Measurements from ENCODE around the gene AK3.
"Not testable (repeated sequence)": the region's sequence is repeated elsewhere in the genome, so short reads cannot be mapped to it uniquely, and the experiment has no call there.

Gene AK3

GRCh38 chr9:4762108-4762885 is 21.3 kb upstream of the AK3 start:
- no peak overlapping the region for H3K27ac ChIP-seq
- TF ChIP-seq CTCF (IDR thresholded peaks at IDR 0.05): peak; percentile 85
- no peak for TF ChIP-seq ZFX (IDR thresholded peaks at IDR 0.05; ENCODE audit: borderline replicate concordance)

- TF ChIP-seq ZFX (IDR thresholded peaks at IDR 0.05; ENCODE audit: borderline replicate concordance) (no peak), CTCF (IDR thresholded peaks at IDR 0.05) (no peak)
- no peak overlapping the region for H3K27ac ChIP-seq
Measured at GRCh38 chr9:4760122-4760521, 19.1 kb upstream of the AK3 start.

GRCh38 chr9:4756420-4756819 is 15.4 kb upstream of the AK3 start:
- H3K27ac ChIP-seq: no peak overlapping the region
- TF ChIP-seq CTCF (IDR thresholded peaks at IDR 0.05) (no peak), ZFX (IDR thresholded peaks at IDR 0.05; ENCODE audit: borderline replicate concordance) (no peak)

GRCh38 chr9:4755026-4755609 is 14.1 kb upstream of the AK3 start:
- no peak overlapping the region for H3K27ac ChIP-seq
- TF ChIP-seq CTCF (IDR thresholded peaks at IDR 0.05) (no peak), ZFX (IDR thresholded peaks at IDR 0.05; ENCODE audit: borderline replicate concordance) (no peak)

- not testable (repeated sequence) for H3K27ac ChIP-seq
Measured at GRCh38 chr9:4754530-4754929, 13.5 kb upstream of the AK3 start.

GRCh38 chr9:4750023-4750673 is 9.1 kb upstream of the AK3 start:
- TF ChIP-seq ZFX (IDR thresholded peaks at IDR 0.05; ENCODE audit: borderline replicate concordance) (no peak), CTCF (IDR thresholded peaks at IDR 0.05) (peak; percentile 83)
- no peak overlapping the region for H3K27ac ChIP-seq

- H3K27ac ChIP-seq: no peak overlapping the region
- TF ChIP-seq ZFX (IDR thresholded peaks at IDR 0.05; ENCODE audit: borderline replicate concordance): no peak
- TF ChIP-seq CTCF (IDR thresholded peaks at IDR 0.05): no peak
Measured at GRCh38 chr9:4748612-4749011, 7.6 kb upstream of the AK3 start.

All from 22Rv1 (cell line).